HG03095 (cell line): ENCODE results near the gene TP63.

Experiments used
- ATAC-seq: cut with Tn5 transposase; IDR thresholded peaks from one replicate; pipeline ENCODE4 v1.9.1; 2021; ENCODE audit warnings: moderate library complexity; ENCODE audit not compliant: unreplicated experiment

Gene TP63

GRCh38 chr3:189680723-189681122 lies 49.5 kb downstream of the TP63 start:
- no peak for ATAC-seq

GRCh38 chr3:189683546-189684255 lies 52.5 kb downstream of the TP63 start:
- no peak for ATAC-seq

- ATAC-seq: no peak
These were observed 53.1 kb downstream of the TP63 start for GRCh38 chr3:189684317-189684716.

DNA sequence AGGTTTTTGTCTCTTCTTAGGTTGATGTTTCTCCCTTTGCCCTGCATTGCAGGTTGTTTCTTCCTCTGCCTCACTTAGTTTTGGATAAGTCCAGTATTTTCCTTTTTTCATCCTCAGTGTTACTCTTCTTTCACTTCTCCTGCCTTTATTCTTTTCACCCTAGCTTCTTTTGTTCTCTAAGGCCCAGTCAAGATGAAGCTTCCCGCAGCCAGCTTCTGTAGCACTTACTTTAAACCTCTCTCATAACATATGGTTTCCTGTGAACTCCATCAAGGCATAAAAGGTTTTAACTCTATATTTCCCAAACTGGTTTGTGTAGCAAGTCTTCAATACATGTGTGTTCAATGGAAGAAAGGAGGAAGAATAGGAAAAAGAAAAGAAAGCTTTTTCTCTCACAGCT lies 54.1 kb downstream of the TP63 start:
- no peak for ATAC-seq

GRCh38 chr3:189685860-189686259 lies 54.7 kb downstream of the TP63 start:
- ATAC-seq: no peak

DNA sequence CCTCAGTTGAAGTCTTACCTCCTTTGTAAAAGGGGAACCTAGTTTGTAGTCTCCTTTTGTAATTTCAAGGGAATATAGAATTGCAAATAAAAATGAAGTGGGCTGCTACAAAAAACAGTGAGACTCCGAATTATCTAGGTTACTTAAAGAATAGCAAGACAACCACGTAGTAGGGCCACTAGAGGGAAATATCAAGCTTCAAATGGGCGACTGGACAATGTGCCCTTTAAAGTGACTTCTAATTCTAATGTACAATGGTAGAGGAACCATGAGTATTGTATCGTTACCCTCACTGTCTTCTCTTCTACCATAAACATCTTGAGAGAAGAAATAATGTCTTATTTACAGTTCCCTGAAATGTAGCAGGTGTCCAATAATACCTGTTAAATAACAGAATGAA lies 56.3 kb downstream of the TP63 start:
- ATAC-seq: no peak

- ATAC-seq: no peak
These were observed 57.1 kb downstream of the TP63 start for GRCh38 chr3:189688262-189688661.

GRCh38 chr3:189689625-189690024 lies 58.4 kb downstream of the TP63 start:
- ATAC-seq: no peak

GRCh38 chr3:189690237-189690636 lies 59.0 kb downstream of the TP63 start:
- no peak for ATAC-seq

- ATAC-seq: no peak
These were observed 59.5 kb downstream of the TP63 start for GRCh38 chr3:189690672-189691071.

DNA sequence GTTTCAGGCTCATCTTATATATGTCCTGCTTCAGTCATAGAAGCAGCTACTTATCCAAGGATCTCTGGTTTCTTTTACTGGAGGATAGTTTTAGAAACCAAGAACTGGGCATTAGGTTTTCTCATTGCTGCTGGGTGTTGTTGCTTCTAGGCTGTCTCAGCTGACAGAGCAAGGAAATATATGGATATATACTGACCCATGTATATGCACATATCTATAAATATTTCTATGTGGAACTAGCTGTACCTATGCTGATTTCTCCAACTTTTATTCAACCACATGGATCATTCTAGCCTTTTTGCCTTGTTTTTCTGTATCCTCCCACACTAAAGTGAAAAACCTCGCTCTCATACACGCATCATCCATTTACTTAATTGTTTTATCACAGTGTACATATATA lies 64.2 kb downstream of the TP63 start:
- ATAC-seq: no peak

GRCh38 chr3:189698811-189699210 lies 67.6 kb downstream of the TP63 start:
- no peak for ATAC-seq

DNA sequence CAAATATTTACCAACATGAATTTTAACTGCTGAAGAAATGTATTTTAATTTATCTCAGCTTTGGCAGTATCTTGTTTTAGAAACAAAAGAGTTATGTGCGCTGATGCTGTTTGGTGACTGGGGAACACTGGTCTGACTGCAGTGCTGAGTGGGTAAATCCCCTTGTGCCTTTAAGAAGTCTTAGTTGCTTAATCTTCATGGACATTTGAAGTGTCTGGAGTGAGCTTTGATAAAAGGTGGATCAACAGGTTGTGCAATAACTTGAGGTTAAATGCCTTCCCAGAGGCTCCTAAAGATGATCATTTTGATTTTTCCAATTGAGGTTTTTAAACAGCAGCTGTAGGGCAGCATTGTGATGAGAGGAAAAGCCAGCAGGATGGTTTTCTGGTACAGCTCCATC lies 68.7 kb downstream of the TP63 start:
- ATAC-seq: no peak

DNA sequence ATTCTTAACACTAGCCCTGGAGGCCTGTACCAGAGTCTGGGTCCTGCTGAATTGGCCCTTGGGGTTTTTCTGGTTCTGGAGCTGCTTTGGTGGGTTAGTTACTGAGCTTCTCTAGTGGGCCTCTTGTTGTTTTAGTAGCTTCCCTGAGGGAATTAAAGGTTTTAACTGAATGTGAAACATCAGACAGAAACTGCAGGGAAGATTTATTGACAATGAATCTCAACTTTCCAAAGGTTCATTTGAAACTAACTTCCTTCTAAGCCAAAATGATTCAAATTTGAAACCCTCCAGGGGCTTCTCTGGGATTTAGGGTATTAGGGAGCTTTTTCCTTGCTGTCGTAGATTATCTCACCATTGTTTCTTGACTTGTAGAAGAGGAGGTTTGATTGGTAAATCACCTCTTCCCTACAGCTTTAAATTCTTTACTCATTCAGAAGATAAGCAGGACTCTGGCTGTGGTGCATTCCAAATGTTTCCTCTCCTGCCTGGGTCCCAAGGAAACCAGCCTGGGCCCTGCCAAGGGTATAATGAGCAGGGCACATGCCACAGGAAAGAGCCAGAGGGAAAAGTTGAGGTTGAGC lies 71.0 kb downstream of the TP63 start:
- no peak for ATAC-seq

- no peak for ATAC-seq
These were observed 72.7 kb downstream of the TP63 start for GRCh38 chr3:189703865-189704264.

DNA sequence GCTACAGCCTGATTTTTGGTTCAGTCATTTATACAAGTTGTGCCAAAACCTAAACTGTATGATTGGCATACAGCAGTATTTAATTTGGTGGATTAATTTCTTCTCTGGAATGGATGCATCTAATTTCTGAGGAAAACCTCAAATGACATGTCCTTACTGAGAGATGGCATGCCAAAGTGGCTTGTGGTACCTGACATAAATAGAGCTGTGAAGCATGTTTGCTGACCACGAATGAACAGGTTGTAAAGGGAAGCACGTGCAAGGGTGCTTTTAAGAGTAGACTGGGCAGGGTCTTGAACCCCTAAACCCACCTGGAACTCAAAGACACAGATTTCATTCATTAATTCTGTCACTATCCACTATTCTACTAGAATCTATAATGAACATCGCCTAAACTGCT lies 77.2 kb downstream of the TP63 start:
- no peak for ATAC-seq

DNA sequence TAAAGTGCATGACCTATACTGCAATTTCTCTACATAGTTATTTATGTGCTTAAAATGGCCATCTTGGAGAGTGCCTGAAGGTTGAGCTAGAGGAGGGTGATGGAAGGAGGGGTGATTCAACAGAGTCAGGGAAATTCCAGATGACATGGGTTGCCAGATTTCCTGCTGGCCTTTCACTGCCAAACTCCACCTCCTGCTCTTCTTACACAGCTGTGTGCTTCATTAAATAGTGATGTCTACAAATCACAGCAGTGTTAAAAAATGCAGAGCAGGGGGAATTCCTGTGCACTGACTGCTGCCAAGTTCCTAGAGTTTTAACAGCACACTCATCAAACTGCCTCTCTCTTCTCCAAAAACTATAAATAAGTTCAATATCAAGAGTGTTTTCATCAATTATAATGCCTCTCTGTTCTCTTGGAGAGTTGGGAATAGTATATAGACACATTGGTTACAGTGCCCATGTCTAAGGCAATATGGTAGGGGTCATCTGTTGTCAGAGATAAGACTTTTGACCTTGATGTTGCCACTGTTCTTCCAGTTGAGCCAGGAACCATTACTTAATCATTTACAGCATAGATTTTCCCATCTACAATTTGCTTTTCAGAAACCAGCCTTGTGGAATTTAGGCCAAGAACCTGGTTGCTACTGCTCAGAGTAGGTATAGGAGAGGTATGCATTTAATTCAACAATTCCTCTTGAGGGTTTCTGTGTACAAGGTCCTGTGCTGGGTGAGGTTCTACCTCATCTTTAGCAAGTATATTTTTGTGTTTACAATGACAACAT lies 79.6 kb downstream of the TP63 start:
- ATAC-seq: no peak

- no peak for ATAC-seq
These were observed 81.8 kb downstream of the TP63 start for GRCh38 chr3:189712906-189713483.

DNA sequence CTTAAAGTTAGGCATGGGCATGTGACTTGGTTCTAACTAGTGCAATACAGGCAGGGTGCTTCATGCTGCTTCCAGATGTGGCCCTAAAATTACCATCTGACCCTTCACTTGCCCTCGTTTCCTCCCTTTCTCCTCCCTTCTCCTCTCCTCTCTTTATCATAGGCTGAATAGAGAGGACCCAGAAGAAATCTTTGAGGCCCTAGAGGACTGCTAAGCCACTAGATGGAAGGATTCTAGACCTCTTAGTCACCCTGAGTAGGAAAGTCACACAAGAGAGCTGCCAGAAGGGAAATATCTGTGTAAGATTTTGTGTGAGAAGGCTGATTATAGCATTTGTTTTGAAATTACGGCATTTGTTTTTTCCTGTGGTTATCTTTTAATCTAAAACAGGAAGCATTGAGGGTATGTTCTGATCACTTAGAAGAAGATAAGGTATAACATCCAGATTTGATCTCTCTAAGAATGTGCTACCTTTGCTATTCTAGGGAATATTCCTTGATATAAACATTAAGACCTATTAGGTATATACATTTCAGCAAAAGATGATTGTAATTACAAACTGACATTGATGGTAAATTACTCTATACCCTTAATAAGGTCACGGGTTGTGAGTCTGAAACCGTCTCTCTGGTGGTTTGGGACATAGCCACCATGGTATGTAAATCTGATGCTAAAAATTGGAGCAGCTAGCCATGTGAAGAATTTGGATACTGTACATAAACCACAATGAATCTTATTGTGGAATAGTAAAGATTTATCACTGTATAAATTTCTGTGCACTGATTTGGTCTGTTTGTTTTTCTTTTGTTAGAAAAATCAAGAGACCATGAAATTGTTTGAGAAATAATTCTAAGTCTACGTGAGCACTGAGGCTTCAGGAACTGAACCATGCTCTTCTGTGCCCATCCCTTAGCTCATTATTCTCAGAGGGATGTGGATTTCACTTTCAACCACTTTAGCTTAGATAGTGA lies 84.1 kb downstream of the TP63 start:
- ATAC-seq: no peak

DNA sequence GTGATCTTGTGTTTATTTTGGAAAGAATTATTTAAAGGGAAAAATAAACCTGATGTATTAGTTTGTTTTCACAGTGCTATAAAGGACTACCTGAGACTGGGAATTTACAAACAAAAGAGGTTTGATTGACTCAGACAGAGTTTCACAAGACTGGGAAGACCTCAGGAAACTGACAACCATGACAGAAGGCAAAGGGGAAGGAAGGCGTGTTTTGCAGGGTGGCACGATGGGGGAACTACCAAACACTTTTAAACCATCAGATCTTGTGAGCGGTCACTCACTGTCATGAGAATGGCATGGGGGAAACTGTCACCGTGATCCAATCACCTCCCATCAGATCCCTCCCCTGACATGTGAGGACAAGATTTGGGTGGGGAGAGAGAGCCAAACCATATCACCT lies 87.0 kb downstream of the TP63 start:
- ATAC-seq: no peak
